Adipose tissue (tissue), 3 donors: ENCODE measurements around the gene SFSWAP. TPM values are rescaled to one million over a fixed set of nuclear protein-coding genes. Genes with fewer than 3 reads are reported as not detected.

Experiments used
- H3K27ac ChIP-seq: one replicate; pipeline ENCODE4 v1.5.1; 2013; ENCODE audit warnings: low read depth, low read length
- WGBS, 3 donors: extraction: QIAGEN DNeasy Blood & Tissue Kit; methylation state at CpG; one replicate each; pipeline ENCODE4 v1.1.7; 2013; 5-methylcytosine and 5-hydroxymethylcytosine counted together
- polyA plus RNA-seq, 3 donors: library from polyadenylated mRNA; stranded (reverse); fragments of 200-250 nt; gene quantifications; one replicate each; pipeline ENCODE4 v1.2.3, GENCODE V29; 2013
- donor health status: healthy with polysubstance abuse.
- donor health status: Bipolar disorder and iron deficiency.
- donor health status: healthy.

SFSWAP gene
- polyA plus RNA-seq, 3 donors: 16.0 to 28.4 (median 18.1) TPM

GRCh38 chr12:131832321-131833231 lies 121.7 kb downstream of the SFSWAP start:
- no peak overlapping the region for H3K27ac ChIP-seq

GRCh38 chr12:131833288-131833895 lies 122.5 kb downstream of the SFSWAP start:
- no peak overlapping the region for H3K27ac ChIP-seq
- WGBS, 3 donors: 64 to 81% (median 78%) methylated on average over 23 of the region's 23 CpGs

More at GRCh38 chr12:131832321-131833231, 121.7 kb downstream of the SFSWAP start:
- WGBS, 3 donors: 40 to 46% (median 43%) methylated on average over 29 to 31 of the region's 31 CpGs

GRCh38 chr12:131833896-131834641 lies 123.2 kb downstream of the SFSWAP start:
- 39 to 51% (median 42%) methylated on average over 22 to 23 of the region's 23 CpGs for WGBS, 3 donors
- no peak overlapping the region for H3K27ac ChIP-seq

- no peak overlapping the region for H3K27ac ChIP-seq
- WGBS, 3 donors: 52 to 75% (median 68%) methylated on average over 19 to 20 of the region's 20 CpGs
These were observed 124.1 kb downstream of the SFSWAP start for GRCh38 chr12:131834798-131835615.

GRCh38 chr12:131835616-131836171 lies 124.8 kb downstream of the SFSWAP start:
- WGBS, 3 donors: 76 to 78% (median 76%) methylated on average over 7 of the region's 7 CpGs
- no peak overlapping the region for H3K27ac ChIP-seq

- 55 to 61% (median 61%) methylated on average over 3 of the region's 3 CpGs for WGBS, 3 donors
- no peak overlapping the region for H3K27ac ChIP-seq
These were observed 125.3 kb downstream of the SFSWAP start for GRCh38 chr12:131836193-131836592.

- H3K27ac ChIP-seq: no peak overlapping the region
- 68 to 84% (median 82%) methylated on average over 13 of the region's 13 CpGs for WGBS, 3 donors
These were observed 126.0 kb downstream of the SFSWAP start for GRCh38 chr12:131836714-131837397.

GRCh38 chr12:131840643-131841416 lies 129.9 kb downstream of the SFSWAP start:
- H3K27ac ChIP-seq: no peak overlapping the region
- WGBS, 3 donors: 83 to 94% (median 93%) methylated on average over 45 to 46 of the region's 46 CpGs

GRCh38 chr12:131841547-131841946 lies 130.7 kb downstream of the SFSWAP start:
- 90 to 95% (median 93%) methylated on average over 22 of the region's 22 CpGs for WGBS, 3 donors
- H3K27ac ChIP-seq: no peak overlapping the region

- H3K27ac ChIP-seq: no peak overlapping the region
- WGBS, 3 donors: 88 to 90% (median 89%) methylated on average over 15 of the region's 15 CpGs
These were observed 131.3 kb downstream of the SFSWAP start for GRCh38 chr12:131842169-131842568.

GRCh38 chr12:131843527-131843926 lies 132.6 kb downstream of the SFSWAP start:
- 85 to 92% (median 90%) methylated on average over 16 of the region's 16 CpGs for WGBS, 3 donors

GRCh38 chr12:131844140-131844539 lies 133.2 kb downstream of the SFSWAP start:
- WGBS, 3 donors: 86 to 96% (median 91%) methylated on average over 10 to 11 of the region's 11 CpGs

More at GRCh38 chr12:131843527-131843926, 132.6 kb downstream of the SFSWAP start:
- H3K27ac ChIP-seq: no peak overlapping the region

GRCh38 chr12:131844656-131845055 lies 133.8 kb downstream of the SFSWAP start:
- H3K27ac ChIP-seq: no peak overlapping the region
- 89 to 93% (median 90%) methylated on average over 25 of the region's 25 CpGs for WGBS, 3 donors

More at GRCh38 chr12:131844140-131844539, 133.2 kb downstream of the SFSWAP start:
- H3K27ac ChIP-seq: no peak overlapping the region

- no peak overlapping the region for H3K27ac ChIP-seq
- WGBS, 3 donors: 85 to 94% (median 92%) methylated on average over 29 of the region's 29 CpGs
These were observed 134.2 kb downstream of the SFSWAP start for GRCh38 chr12:131845121-131845520.

- H3K27ac ChIP-seq: no peak overlapping the region
- WGBS, 3 donors: 83 to 92% (median 88%) methylated on average over 10 of the region's 10 CpGs
These were observed 136.6 kb downstream of the SFSWAP start for GRCh38 chr12:131847456-131847855.

- no peak overlapping the region for H3K27ac ChIP-seq
- 82% methylated on average over 24 of the region's 24 CpGs for WGBS, 3 donors
These were observed 137.9 kb downstream of the SFSWAP start for GRCh38 chr12:131848753-131849152.
